ENCODE measurements around the gene CCDC184. TPM values are rescaled to one million over a fixed set of nuclear protein-coding genes. Genes with fewer than 3 reads are reported as not detected.
"Not testable (repeated sequence)": the region's sequence is repeated elsewhere in the genome, so short reads cannot be mapped to it uniquely, and the experiment has no call there.

The CCDC184 gene
- total RNA-seq, 1 donor from 2014 or later, result 0.18 TPM

- Mint-ChIP-seq H3K36me3 (ENCODE audit: low read depth) (peaks cover 87% of the 10 kb centered on the region), H3K27ac (no peak overlapping the region), H3K4me1 (no peaks in the 10 kb centered on the region), H3K4me3 (no peak overlapping the region), H3K27me3 (no peaks in the 10 kb centered on the region), H3K9me3 (no peaks in the 10 kb centered on the region)
- CTCF ChIA-PET, result no interaction called here
- intact Hi-C loops (cut with micrococcal nuclease), result no loop called here
- no peak for ATAC-seq (ENCODE audit: low read depth)
- DNase-seq, result no peak
- TF ChIP-seq CTCF (IDR thresholded peaks at IDR 0.05), result no peak
- POLR2A ChIA-PET, result interaction anchor here (2.1 kb wide), 1 partner anchor 11 kb away, joined by 7 read pairs; the partner anchor contains the start of gene ASB8
Measured at GRCh38 chr12:48145981-48146380, 37.5 kb upstream of the CCDC184 start.

DNA sequence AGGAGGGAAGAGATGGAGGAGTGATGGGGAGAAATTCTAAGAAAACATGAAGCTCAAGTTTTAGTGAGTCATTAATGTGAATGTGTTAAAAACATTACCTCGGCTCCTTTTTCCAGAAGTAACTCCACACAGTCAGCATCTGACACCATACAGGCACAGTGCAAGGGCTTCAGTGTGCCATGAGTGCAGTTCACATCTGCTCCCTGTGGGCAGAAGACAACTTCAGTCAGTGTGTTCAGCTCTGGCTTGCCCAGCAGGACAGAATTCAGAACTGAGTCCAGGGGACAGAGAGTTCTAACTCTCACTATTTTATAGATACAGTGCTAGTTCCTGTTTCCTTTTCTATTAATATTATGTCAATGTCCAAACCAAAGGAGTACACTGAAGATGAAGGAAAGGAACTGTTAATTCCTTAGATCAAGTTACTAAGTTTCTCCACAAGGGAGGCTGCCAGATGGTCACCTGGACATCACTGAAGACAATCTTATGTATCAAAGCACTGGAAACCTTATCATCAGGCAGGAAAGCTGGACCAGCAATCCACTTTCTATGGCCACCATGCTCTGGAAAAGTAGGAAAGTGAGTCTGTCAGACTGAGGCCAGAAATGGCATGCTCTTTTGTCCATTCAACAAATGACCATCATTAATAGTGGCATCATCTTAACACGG, 32.2 kb upstream of the CCDC184 start:
- Mint-ChIP-seq H3K4me1 (peaks cover 6% of the 10 kb centered on the region), H3K9me3 (no peaks in the 10 kb centered on the region), H3K27ac (no peak overlapping the region), H3K4me3 (no peak overlapping the region), H3K27me3 (no peaks in the 10 kb centered on the region), H3K36me3 (ENCODE audit: low read depth) (peaks cover 65% of the 10 kb centered on the region)
- intact Hi-C loops (cut with micrococcal nuclease), result no loop called here
- no peak for DNase-seq
- POLR2A ChIA-PET, result no interaction called here
- CTCF ChIA-PET, result interaction anchor here (0.6 kb wide), 1 partner anchor 46 kb away, joined by 3 read pairs; no protein-coding TSS in a partner anchor
- ATAC-seq (ENCODE audit: low read depth), result no peak
- no peak for TF ChIP-seq CTCF (IDR thresholded peaks at IDR 0.05)

DNA sequence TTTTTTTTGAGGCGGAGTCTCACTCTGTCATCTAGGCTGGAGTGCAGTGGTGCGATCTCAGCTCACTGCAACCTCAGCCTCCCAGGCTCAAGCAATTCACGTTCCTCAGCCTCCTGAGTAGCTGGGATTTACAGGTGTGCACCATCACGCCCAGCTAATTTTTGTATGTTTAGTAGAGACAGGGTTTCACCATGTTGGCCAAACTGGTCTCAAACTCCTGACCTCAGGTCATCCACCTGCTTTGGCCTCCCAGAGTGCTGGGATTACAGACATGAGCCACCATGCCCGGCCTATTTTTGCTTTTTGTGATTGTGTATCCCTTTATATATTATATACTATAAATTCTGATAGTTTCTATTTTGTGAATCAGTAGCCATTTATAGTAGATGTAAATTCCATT, 27.7 kb upstream of the CCDC184 start:
- POLR2A ChIA-PET, result interaction anchor here (0.9 kb wide), 1 partner anchor 36 kb away, joined by 5 read pairs; the partner anchor contains the start of gene PFKM

GRCh38 chr12:48156652-48157017, 26.8 kb upstream of the CCDC184 start:
- DNase-seq, result no peak
- Mint-ChIP-seq H3K4me3 (peak overlapping the region; percentile 96), H3K9me3 (no peaks in the 10 kb centered on the region), H3K4me1 (peaks cover 26% of the 10 kb centered on the region), H3K36me3 (ENCODE audit: low read depth) (peaks cover 23% of the 10 kb centered on the region), H3K27ac (peak overlapping the region; percentile 68), H3K27me3 (no peaks in the 10 kb centered on the region)
- intact Hi-C loops (cut with micrococcal nuclease), result loop anchor here (1.0 to 5.0 kb wide), 9 partner anchors 27 to 560 kb away; partner anchors contain the start of genes CCDC184, CCNT1, PFKM and SENP1
- TF ChIP-seq CTCF (IDR thresholded peaks at IDR 0.05), result no peak
- ChIA-PET POLR2A (interaction anchor here (0.6 to 3.2 kb wide), 12 partner anchors 9 to 1785 kb away, joined by 3 to 61 read pairs (median 5); partner anchors contain the start of genes KANSL2, PFKM, SENP1 and TMEM106C), CTCF (interaction anchor here (1.5 kb wide), 1 partner anchor 27 kb away, joined by 4 read pairs; the partner anchor contains the start of gene CCDC184)
- ATAC-seq (ENCODE audit: low read depth), result no peak

More for the DNA sequence above, 27.7 kb upstream of the CCDC184 start:
- H3K4me3 Mint-ChIP-seq, result peak overlapping the region; percentile 60
- H3K9me3 Mint-ChIP-seq; ATAC-seq (ENCODE audit: low read depth); H3K27me3 Mint-ChIP-seq; DNase-seq; CTCF ChIA-PET; H3K27ac Mint-ChIP-seq: not testable (repeated sequence)
- peaks cover 26% of the 10 kb centered on the region for H3K4me1 Mint-ChIP-seq
- intact Hi-C loops (cut with micrococcal nuclease), result loop anchor here (2.0 to 5.0 kb wide), 2 partner anchors 343 to 561 kb away; partner anchors contain the start of gene CCNT1
- H3K36me3 Mint-ChIP-seq (ENCODE audit: low read depth), result peaks cover 29% of the 10 kb centered on the region

- POLR2A ChIA-PET, result interaction anchor here (0.6 to 3.2 kb wide), 16 partner anchors 8 to 1785 kb away, joined by 3 to 61 read pairs (median 5); partner anchors contain the start of genes CCDC184, KANSL2, PFKM and SENP1
- Mint-ChIP-seq H3K4me1 (peaks cover 26% of the 10 kb centered on the region), H3K36me3 (ENCODE audit: low read depth) (peaks cover 17% of the 10 kb centered on the region), H3K4me3 (peak within 1 kb of the TSS; percentile 96), H3K9me3 (no peaks in the 10 kb centered on the region), H3K27ac (peak within 1 kb of the TSS; percentile 97), H3K27me3 (peaks cover 2% of the 10 kb centered on the region)
- no peak for TF ChIP-seq CTCF (IDR thresholded peaks at IDR 0.05)
- intact Hi-C loops (cut with micrococcal nuclease), result loop anchor here (1.0 to 5.0 kb wide), 9 partner anchors 26 to 560 kb away; partner anchors contain the start of genes CCDC184, CCNT1, PFKM and SENP1
- CTCF ChIA-PET, result interaction anchor here (0.6 to 1.5 kb wide), 11 partner anchors 8 to 252 kb away, joined by 3 to 8 read pairs (median 3); partner anchors contain the start of genes CCDC184, PFKM, SENP1 and VDR
- ATAC-seq (ENCODE audit: low read depth), result peak; percentile 93
- peak; percentile 96 for DNase-seq
Measured at GRCh38 chr12:48157018-48157888, 26.2 kb upstream of the CCDC184 start, which contains the start of gene ASB8. ASB8 (minus strand) TSS chr12:48157515; CDS start chr12:48153496, 4,019 bp downstream.

All from activated B cell treated with CpG ODN at 0.5 μM for 24 hours (primary cell).